H1 (cell line): Measurements from ENCODE around the gene AMBP.

Experiments used
- CREB1 ChIP-seq: IDR thresholded peaks from 2 replicates; pipeline ENCODE4 v1.6.1; 2012; ENCODE audit warnings: inconsistent platforms
- EP300 ChIP-seq, 2 experiments: IDR thresholded peaks; 1 replicate in 1 of 2; 2 replicates in 1 of 2; pipeline ENCODE4 v1.6.1; 2011 to 2012; ENCODE audit warnings: low read depth in 2 of 2, low read length in 2 of 2, mild to moderate bottlenecking in 2 of 2, borderline replicate concordance in 1 of 2, inconsistent platforms in 1 of 2, moderate library complexity in 1 of 2
- GABPA ChIP-seq: IDR thresholded peaks from 2 replicates; pipeline ENCODE4 v1.6.1; 2011; ENCODE audit warnings: mild to moderate bottlenecking, low read length, moderate library complexity, borderline replicate concordance; ENCODE audit not compliant: insufficient read depth
- SIN3A ChIP-seq, 2 experiments: IDR thresholded peaks in 1 of 2; conservative IDR thresholded peaks in 1 of 2; 2 replicates each; pipeline ENCODE4 v1.6.1; 2011 to 2012; ENCODE audit warnings: low read length in 2 of 2, improper control_type of control experiment in 1 of 2, low read depth in 1 of 2, mild to moderate bottlenecking in 1 of 2
- SRF ChIP-seq: IDR thresholded peaks from 2 replicates; pipeline ENCODE4 v1.6.1; 2011; ENCODE audit warnings: mild to moderate bottlenecking, low read depth, low read length, moderate library complexity
- TF ChIP-seq, protein P1 (sequence below), 3 experiments: IDR thresholded peaks; 1 replicate in 2 of 3; 2 replicates in 1 of 3; pipeline versions ENCODE4 v1.5.1 to v1.6.1; 2011; ENCODE audit warnings: low read length in 3 of 3, mild to moderate bottlenecking in 3 of 3, inconsistent platforms in 2 of 3, low read depth in 1 of 3, moderate library complexity in 1 of 3; ENCODE audit not compliant: insufficient read depth in 1 of 3; ENCODE audit errors: control extremely low read depth in 1 of 3

DNA sequence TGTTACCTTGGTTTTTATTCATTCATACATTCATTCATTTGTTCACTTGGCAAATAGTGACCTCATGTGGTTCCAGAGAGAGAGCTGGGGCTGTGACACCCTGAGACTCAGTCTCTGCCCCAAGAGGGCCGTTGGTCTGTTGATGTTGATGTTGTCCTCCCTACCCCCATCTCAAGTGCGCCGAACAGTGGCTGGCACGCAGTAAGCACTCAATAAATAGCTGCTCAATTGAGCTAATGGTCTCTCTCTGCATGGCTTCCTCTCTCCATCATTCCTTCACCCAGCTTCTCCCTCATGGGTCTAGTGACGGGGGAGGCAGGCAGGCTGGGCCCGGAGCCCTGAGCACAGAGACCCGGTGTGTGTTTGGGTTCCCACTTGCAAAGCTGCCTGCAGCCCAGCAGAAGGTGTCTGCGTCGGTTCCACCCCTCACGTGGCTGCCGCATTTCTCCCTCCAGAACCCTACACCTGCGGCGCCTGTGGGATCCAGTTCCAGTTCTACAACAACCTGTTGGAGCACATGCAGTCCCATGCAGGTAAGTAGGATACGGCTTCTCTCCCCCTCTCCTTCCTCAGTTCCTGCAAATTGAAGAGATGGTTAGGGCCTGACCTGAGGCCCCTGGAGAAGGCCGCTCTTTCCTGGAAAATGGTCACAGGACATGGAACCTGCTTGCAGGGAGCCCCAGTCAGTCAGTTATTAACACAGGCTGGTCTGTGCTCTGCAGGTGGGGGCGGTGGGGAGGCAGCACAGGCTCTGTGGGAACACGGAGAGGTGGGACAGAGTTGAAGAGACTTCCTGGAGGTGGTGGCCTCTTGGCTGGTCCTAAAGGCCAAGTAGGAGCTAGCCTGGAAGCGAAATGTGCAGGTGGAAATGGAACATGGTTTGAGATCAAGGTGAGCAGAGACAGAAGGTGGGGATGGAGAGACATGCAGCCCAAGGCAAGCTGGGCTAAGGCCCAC lies 42.0 kb downstream of the AMBP start:
- TF ChIP-seq, protein P1, sequence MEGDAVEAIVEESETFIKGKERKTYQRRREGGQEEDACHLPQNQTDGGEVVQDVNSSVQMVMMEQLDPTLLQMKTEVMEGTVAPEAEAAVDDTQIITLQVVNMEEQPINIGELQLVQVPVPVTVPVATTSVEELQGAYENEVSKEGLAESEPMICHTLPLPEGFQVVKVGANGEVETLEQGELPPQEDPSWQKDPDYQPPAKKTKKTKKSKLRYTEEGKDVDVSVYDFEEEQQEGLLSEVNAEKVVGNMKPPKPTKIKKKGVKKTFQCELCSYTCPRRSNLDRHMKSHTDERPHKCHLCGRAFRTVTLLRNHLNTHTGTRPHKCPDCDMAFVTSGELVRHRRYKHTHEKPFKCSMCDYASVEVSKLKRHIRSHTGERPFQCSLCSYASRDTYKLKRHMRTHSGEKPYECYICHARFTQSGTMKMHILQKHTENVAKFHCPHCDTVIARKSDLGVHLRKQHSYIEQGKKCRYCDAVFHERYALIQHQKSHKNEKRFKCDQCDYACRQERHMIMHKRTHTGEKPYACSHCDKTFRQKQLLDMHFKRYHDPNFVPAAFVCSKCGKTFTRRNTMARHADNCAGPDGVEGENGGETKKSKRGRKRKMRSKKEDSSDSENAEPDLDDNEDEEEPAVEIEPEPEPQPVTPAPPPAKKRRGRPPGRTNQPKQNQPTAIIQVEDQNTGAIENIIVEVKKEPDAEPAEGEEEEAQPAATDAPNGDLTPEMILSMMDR (IDR thresholded peaks at IDR 0.05; ENCODE audit: control extremely low read depth in 1 of 3, insufficient read depth in 1 of 3, low read depth in 1 of 3, low read length in 3 of 3), result no peak
- TF ChIP-seq EP300 (IDR thresholded peaks at IDR 0.05; ENCODE audit: borderline replicate concordance in 1 of 2, low read depth in 2 of 2, low read length in 2 of 2), result no peak
- TF ChIP-seq SIN3A (conservative IDR thresholded peaks at IDR 0.05 in 1 of 2, IDR thresholded peaks at IDR 0.05 in 1 of 2; ENCODE audit: low read depth in 1 of 2, low read length in 2 of 2), result no peak
- no peak for TF ChIP-seq SRF
- TF ChIP-seq CREB1, result no peak
- TF ChIP-seq GABPA, result no peak
